AG04450 (cell line): Measurements from ENCODE around the gene SIX3. TPM values are rescaled to one million over a fixed set of nuclear protein-coding genes. Genes with fewer than 3 reads are reported as not detected.

ENCODE experiments used
- CTCF ChIA-PET: fragments of 300-600, 350-600 bp; formaldehyde crosslinking; extraction: SDS; loops from one replicate; lab custom pipeline; 2022; ENCODE audit warnings: antibody characterized with exemption, inconsistent platforms; lab: Charles Lee
- POLR2A ChIA-PET: fragments of 350-600 bp; formaldehyde crosslinking; extraction: SDS; loops from one replicate; lab custom pipeline; 2021; ENCODE audit warnings: antibody characterized with exemption, inconsistent platforms; lab: Yijun Ruan, JAX
- DNase-seq: peaks from one replicate; pipeline ENCODE4 v3.0.0-alpha.2; 2011; ENCODE audit warnings: low read depth, low spot score
- H3K27ac ChIP-seq: one replicate; pipeline ENCODE4 v1.5.1; 2012; ENCODE audit warnings: low read depth, low read length, control low read depth
- H3K27me3 ChIP-seq: one replicate; pipeline ENCODE4 v1.6.0; 2012; ENCODE audit warnings: low read length; ENCODE audit not compliant: control insufficient read depth, insufficient read depth
- H3K4me3 ChIP-seq: 2 replicates; pipeline ENCODE4 v1.5.1; 2011; ENCODE audit warnings: mild to moderate bottlenecking, low read depth, low read length, control low read depth
- H3K9me3 ChIP-seq: 2 replicates; pipeline ENCODE4 v1.5.1; 2012; ENCODE audit warnings: low read length; ENCODE audit not compliant: control insufficient read depth, insufficient read depth
- polyA plus RNA-seq: library from polyadenylated mRNA; depleted of rRNA; stranded (reverse); fragments of >200 nt; gene quantifications from 2 replicates; pipeline ENCODE4 v1.2.3, GENCODE V29; 2011
- TF ChIP-seq, protein P1 (sequence below): IDR thresholded peaks from 2 replicates; pipeline ENCODE4 v1.5.1; 2011; ENCODE audit warnings: low read depth, low read length, control low read depth, inconsistent platforms

SIX3 gene
- polyA plus RNA-seq, 1 experiment = not detected

DNA sequence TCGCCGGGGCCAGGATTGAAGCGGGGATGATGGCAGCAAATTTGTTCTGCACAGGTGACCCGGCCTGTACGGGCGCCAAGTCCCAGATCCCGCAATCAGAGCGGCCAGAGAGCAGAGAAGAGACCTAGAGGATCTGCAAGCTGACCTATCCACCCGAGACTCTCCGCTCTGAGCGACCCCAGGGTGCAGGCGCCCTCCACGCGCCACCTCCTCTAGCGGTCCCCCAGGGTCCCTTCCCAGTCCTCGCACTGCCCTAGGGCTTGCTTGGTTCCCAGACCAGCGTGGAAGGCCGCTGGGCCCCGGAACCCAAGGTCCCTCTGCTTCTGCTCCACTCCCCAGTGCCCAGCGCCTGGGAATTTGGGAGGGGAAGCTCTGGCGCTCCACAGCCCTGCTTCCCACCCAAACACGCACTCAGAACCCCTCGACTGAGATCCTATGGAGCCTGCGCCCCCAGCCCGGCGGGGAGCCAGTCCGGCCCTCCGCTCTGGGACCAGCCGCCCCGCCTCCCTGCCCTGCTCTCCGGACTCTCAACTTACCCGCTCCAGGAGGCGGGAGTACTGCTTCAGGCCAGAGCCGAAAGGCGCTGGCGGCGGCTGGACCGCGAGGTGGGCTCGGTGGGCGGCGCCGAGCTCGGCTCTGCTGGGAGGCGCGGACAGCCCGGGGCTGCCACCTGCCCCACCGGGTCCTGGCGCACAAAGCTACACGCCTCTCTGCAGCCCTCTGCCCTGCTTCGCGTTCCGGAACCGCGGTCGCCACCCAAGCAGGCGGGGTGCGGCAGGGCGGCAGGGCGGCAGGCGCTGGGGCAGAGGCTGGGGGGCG, 3.0 kb upstream of the SIX3 start:
- peaks cover 95% of the 10 kb centered on the region for H3K27me3 ChIP-seq
- no peak overlapping the region for H3K27ac ChIP-seq
- peaks cover 15% of the 10 kb centered on the region; the same call in 1 of the 2 replicates for H3K9me3 ChIP-seq
- CTCF ChIA-PET = no interaction called here
- TF ChIP-seq, protein P1, sequence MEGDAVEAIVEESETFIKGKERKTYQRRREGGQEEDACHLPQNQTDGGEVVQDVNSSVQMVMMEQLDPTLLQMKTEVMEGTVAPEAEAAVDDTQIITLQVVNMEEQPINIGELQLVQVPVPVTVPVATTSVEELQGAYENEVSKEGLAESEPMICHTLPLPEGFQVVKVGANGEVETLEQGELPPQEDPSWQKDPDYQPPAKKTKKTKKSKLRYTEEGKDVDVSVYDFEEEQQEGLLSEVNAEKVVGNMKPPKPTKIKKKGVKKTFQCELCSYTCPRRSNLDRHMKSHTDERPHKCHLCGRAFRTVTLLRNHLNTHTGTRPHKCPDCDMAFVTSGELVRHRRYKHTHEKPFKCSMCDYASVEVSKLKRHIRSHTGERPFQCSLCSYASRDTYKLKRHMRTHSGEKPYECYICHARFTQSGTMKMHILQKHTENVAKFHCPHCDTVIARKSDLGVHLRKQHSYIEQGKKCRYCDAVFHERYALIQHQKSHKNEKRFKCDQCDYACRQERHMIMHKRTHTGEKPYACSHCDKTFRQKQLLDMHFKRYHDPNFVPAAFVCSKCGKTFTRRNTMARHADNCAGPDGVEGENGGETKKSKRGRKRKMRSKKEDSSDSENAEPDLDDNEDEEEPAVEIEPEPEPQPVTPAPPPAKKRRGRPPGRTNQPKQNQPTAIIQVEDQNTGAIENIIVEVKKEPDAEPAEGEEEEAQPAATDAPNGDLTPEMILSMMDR = no peak
- POLR2A ChIA-PET = no interaction called here
- DNase-seq = no peak
- no peak overlapping the region for H3K4me3 ChIP-seq

DNA sequence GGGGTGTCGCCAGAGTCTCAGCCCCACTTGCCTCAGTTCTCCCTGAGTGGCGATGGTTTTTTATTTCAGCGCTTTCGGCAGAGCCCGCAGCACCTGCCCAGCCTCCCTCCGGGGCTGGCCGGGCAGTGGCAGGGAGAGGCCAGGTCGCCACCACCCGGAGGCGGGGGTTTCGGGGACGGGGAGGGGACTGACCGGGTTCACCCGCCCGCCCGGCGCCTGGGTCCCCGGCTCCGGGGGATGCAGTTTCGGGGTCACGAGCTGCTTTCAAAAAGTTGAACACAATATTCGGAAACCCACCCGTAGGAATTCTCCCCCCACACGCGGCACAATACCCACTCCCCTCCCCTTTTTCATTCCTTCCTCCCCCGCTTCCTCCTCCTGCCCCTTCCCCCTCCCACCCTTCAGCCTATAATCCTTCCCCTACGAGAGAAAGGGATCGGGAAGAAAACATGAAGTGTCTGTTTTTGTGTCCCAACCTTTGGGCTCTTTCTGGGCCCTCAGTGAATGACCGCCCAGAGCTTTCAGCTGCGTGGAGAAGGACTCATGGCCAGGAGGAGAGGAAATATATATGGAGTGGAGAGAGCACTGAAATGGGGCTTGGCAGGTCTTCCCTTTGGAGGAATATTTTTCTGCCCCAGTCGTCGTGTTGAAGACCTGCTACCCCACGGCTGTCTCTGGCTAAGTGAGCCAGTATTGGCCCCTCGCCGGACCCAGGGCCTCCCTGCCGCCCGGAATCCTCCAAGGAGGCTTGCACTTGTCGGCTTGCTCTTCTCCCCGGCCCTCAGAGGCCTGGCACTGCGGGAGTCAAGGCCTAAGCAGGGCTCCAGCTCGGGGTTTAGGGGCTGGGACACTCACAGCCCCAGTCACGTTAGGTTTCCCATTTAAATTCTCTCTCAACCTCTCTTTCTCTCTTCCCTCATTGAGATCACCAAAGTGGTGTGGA, 2.1 kb upstream of the SIX3 start:
- H3K27ac ChIP-seq = no peak overlapping the region
- H3K4me3 ChIP-seq = no peak overlapping the region
- ChIA-PET POLR2A (interaction anchor here (1.1 kb wide), 1 partner anchor 12 kb away, joined by 3 read pairs; no protein-coding TSS in a partner anchor), CTCF (no interaction called here)
- H3K9me3 ChIP-seq = peaks cover 15% of the 10 kb centered on the region; the same call in 1 of the 2 replicates
- H3K27me3 ChIP-seq = peaks cover 95% of the 10 kb centered on the region
- no peak for DNase-seq
- TF ChIP-seq, protein P1 = no peak

DNA sequence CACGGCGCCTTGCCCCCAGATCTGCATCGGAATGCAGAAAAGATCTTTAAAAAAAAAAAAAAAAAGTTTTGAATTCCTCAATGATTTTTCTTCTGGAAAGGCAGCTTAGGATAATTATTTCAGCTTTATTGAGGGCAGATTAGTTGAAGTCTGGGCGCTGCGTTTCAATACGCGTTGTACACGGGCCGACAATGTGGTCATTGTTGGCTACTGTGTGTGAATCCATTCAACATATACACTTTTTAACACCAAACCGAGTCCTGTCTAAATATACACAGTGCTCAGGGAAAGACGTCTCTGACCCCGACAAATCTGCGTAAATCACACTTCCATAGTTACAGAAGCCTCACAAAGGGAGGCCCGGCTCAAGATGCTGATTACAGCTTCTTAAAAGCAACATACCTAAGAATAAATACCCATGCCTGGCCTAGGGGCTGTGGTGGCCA, 1.4 kb upstream of the SIX3 start:
- Histone ChIP-seq H3K27me3 (peaks cover 95% of the 10 kb centered on the region), H3K9me3 (peaks cover 15% of the 10 kb centered on the region; the same call in 1 of the 2 replicates), H3K4me3 (no peak overlapping the region), H3K27ac (no peak overlapping the region)
- TF ChIP-seq, protein P1 = no peak
- DNase-seq = no peak
- CTCF ChIA-PET = no interaction called here
- POLR2A ChIA-PET = interaction anchor here (1.1 kb wide), 1 partner anchor 13 kb away, joined by 3 read pairs; no protein-coding TSS in a partner anchor

DNA sequence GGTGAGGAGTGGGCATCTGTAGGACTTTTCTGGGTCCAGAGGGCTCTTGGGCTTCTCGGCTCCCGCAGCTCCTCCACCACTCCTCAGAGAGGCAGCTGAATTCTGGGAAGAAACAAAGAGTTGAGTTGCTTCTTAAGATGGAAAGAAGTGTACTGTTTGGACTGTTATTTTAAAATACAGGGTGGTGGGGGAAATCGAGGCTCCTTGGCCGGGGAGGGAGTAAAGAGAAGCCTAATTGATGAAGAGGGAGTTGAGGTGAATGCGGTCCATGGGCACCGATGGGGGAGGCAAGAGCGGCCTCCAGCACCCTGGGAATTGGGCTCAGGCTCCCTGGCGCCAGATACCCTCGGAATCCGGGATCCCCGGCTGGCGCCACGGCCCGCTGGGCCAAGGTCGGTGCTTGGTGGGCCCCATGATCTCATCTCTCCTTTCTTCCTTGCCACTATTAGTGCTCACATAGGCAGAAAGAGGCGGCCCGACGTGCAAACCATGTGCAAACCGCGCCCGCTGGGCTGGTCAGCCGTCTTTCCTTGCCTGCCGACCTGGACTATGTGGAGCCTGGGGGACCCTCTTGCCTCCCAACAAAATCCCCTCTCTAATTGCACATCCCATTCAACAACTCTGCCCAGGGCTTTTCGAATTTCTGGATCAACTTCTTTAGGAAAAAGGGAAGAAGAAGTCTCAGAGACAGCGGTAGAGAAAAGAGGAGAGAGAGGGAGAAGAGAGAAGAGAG, 604 bp upstream of the SIX3 start:
- no peak for DNase-seq
- Histone ChIP-seq H3K9me3 (peaks cover 15% of the 10 kb centered on the region; the same call in 1 of the 2 replicates), H3K4me3 (no peak overlapping the region), H3K27ac (no peak overlapping the region), H3K27me3 (peaks cover 94% of the 10 kb centered on the region)
- CTCF ChIA-PET = no interaction called here
- POLR2A ChIA-PET = no interaction called here
- TF ChIP-seq, protein P1 = no peak
